GM12801 (cell line): ENCODE data around the gene IFT80.

Experiments used
- CTCF ChIP-seq: IDR thresholded peaks from one replicate; pipeline ENCODE4 v1.5.1; 2011; ENCODE audit warnings: control low read depth; ENCODE audit not compliant: insufficient read length; ENCODE audit errors: extremely low read depth

IFT80 gene

DNA sequence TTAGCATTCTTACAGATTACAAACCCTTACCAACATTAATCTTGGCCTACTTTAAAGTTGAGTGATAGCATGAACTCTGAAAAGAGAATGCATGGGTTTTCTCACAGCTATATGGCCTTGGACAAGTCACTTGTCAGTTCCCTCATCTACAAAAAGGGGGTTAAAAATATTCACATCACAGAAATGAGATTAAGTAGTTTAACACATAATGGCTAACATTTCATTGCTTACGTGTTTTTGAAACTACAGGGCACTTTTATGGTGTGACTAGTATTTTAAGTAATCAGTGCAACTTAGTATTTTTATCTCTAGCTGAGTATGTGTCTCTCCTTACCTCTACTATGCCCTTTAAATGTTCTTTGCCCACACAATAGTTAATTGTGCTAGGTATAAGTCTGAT is 36.7 kb upstream of the IFT80 start:
- TF ChIP-seq CTCF: no peak

DNA sequence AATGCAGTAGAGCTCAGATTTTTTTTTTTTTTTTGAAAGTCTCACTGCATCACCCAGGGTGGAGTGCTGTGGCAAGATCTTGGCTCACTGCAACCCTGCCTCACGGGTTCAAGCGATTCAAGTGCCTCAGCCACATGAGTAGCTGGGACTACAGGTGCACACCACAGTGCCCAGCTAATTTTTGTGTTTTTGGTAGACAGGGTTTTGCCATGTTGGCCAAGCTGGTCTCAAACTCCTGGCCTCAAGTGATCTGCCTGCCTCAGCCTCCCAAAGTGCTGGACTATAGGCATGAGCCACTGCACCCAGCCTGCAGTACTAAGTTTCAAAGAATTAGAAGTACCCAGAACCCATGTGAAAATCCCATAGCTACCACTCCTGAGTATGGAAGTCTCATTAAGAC is 36.1 kb upstream of the IFT80 start:
- TF ChIP-seq CTCF: no peak

DNA sequence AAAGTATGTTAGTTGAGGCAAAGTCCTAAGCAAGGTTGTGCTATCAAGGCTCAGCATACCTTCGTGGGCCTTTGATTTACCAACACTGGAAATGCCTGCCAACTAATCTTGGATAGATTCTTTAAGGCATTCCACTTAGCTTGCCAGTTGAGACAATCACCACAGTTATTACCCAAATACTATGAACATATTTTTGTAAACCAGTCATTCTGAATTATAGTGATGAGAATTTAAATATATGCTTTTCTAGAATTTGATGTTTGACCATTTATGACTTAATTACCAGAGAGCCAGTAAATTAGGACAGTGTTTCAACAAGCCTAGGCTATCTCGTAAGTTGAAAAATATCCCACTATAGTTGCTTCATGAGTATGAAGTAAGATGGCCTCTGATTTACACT is 35.0 kb upstream of the IFT80 start:
- TF ChIP-seq CTCF: no peak

DNA sequence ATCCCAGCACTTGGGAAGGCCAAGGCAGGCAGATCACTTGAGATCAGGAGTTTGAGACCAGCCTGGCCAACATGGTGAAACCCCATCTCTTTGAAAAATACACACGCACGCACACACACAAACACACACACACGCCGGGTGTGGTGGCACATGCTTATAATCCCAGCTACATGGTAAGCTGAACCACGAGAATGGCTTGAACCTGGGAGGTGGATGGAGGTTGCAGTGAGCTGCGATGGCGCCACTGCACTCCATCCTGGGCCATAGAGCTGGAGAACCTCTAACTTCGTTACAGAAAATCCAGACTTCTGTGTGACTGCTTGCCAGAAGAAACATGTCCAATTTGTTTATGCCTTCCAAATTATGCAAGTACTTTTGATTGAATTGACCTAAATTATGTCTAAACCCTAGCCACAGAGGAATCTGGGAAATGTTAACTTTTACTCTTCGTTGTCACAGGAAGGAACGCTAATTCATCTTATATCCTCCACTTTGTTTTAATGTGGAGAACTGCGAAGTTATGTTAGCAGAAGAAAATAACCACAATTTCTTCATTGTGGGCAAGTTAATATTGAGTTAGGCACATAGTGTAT is 28.9 kb upstream of the IFT80 start:
- no peak for TF ChIP-seq CTCF

DNA sequence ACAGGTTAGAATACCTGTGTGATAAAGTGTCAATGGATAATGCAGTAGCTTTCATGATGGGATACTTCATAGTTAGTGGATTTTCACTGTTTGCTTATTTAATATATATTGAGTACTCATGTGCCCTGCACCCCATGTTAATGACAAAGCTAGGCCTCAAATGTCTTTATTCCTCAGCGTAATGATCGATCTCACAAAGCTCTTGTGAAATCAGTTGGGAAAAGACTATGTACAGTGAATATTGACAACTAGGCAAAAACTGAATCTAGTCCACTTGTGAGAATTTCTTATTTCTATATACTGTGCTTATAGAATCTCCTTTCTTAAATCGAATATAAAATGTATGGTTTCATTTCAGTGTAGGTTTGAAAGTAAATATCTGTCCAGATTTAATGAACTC is 18.3 kb upstream of the IFT80 start:
- TF ChIP-seq CTCF: no peak

DNA sequence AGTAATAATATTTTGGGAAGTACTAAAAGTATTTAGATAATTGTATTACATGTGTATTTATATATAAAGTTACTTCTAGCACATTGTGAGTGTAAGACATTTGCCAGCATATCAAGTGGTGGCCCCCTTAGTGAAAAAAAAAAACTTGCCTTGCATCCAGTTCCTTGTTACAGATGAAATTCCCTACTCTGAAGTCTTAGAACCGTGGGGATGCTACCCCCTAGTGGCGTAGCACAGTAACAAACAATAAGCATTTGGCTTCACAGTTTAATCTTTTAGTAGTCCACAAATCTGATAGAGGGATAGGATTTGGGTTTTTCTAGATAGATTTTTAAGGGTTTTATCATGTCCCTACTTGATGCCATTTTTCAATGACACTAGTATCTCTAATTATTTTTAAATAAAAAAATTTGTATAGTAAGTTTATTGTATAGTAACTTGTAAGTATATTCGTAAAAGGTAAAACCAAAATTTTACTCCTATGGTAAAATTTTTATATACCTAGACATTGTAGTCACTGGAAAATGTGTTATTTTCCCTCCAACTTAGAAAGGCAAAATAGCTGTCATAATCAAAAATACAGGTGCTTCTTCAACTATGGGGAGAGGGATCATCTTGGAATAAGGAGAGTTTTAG is 14.7 kb upstream of the IFT80 start:
- no peak for TF ChIP-seq CTCF

GRCh38 chr3:160412477-160412876 is 13.5 kb upstream of the IFT80 start:
- TF ChIP-seq CTCF: no peak
